ENCODE data around the gene GNB1L. TPM values are rescaled to one million over a fixed set of nuclear protein-coding genes. Genes with fewer than 3 reads are reported as not detected.

The GNB1L gene
- total RNA-seq, 1 donor from 2014 or later, result 9.9 TPM

- TF ChIP-seq CTCF (IDR thresholded peaks at IDR 0.05; ENCODE audit: unreplicated experiment), result no peak
- H3K4me1 Mint-ChIP-seq, result peaks cover 2% of the 10 kb centered on the region
- no peaks in the 10 kb centered on the region for H3K9me3 Mint-ChIP-seq
- peaks cover 10% of the 10 kb centered on the region for H3K27me3 Mint-ChIP-seq (ENCODE audit: low read depth)
- no peak overlapping the region for H3K4me3 Mint-ChIP-seq
- H3K27ac Mint-ChIP-seq, result no peak overlapping the region
- no peak for DNase-seq (ENCODE audit: low spot score in 2 of 2, unreplicated experiment in 2 of 2)
- no peaks in the 10 kb centered on the region for H3K36me3 Mint-ChIP-seq
Observed at GRCh38 chr22:19738664-19739447, 115.8 kb downstream of the GNB1L start.

- Mint-ChIP-seq H3K27me3 (ENCODE audit: low read depth) (peaks cover 16% of the 10 kb centered on the region), H3K36me3 (no peaks in the 10 kb centered on the region), H3K4me1 (peaks cover 2% of the 10 kb centered on the region), H3K4me3 (no peak overlapping the region), H3K27ac (no peak overlapping the region), H3K9me3 (no peaks in the 10 kb centered on the region)
- no peak for DNase-seq (ENCODE audit: low spot score in 2 of 2, unreplicated experiment in 2 of 2)
- no peak for TF ChIP-seq CTCF (IDR thresholded peaks at IDR 0.05; ENCODE audit: unreplicated experiment)
Observed at GRCh38 chr22:19737846-19738663, 116.6 kb downstream of the GNB1L start.

- no peak for DNase-seq (ENCODE audit: low spot score in 2 of 2, unreplicated experiment in 2 of 2)
- Mint-ChIP-seq H3K9me3 (no peaks in the 10 kb centered on the region), H3K4me1 (peaks cover 2% of the 10 kb centered on the region), H3K36me3 (no peaks in the 10 kb centered on the region), H3K27ac (no peak overlapping the region), H3K27me3 (ENCODE audit: low read depth) (peaks cover 18% of the 10 kb centered on the region), H3K4me3 (no peak overlapping the region)
- TF ChIP-seq CTCF (IDR thresholded peaks at IDR 0.05; ENCODE audit: unreplicated experiment), result no peak
Observed at GRCh38 chr22:19735665-19736510, 118.8 kb downstream of the GNB1L start.

- DNase-seq (ENCODE audit: low spot score in 2 of 2, unreplicated experiment in 2 of 2), result no peak
- H3K36me3 Mint-ChIP-seq, result no peaks in the 10 kb centered on the region
- H3K27ac Mint-ChIP-seq, result no peak overlapping the region
- no peaks in the 10 kb centered on the region for H3K9me3 Mint-ChIP-seq
- no peak overlapping the region for H3K4me3 Mint-ChIP-seq
- H3K4me1 Mint-ChIP-seq, result peaks cover 4% of the 10 kb centered on the region
- no peak for TF ChIP-seq CTCF (IDR thresholded peaks at IDR 0.05; ENCODE audit: unreplicated experiment)
- H3K27me3 Mint-ChIP-seq (ENCODE audit: low read depth), result peaks cover 24% of the 10 kb centered on the region
Observed at GRCh38 chr22:19734837-19735382, 119.8 kb downstream of the GNB1L start.

GRCh38 chr22:19734163-19734562 lies 120.5 kb downstream of the GNB1L start:
- no peaks in the 10 kb centered on the region for H3K36me3 Mint-ChIP-seq
- H3K27me3 Mint-ChIP-seq (ENCODE audit: low read depth), result peaks cover 30% of the 10 kb centered on the region
- H3K4me3 Mint-ChIP-seq, result no peak overlapping the region
- no peak for DNase-seq (ENCODE audit: low spot score in 2 of 2, unreplicated experiment in 2 of 2)
- H3K4me1 Mint-ChIP-seq, result peaks cover 4% of the 10 kb centered on the region
- H3K9me3 Mint-ChIP-seq, result no peaks in the 10 kb centered on the region
- H3K27ac Mint-ChIP-seq, result no peak overlapping the region
- TF ChIP-seq CTCF (IDR thresholded peaks at IDR 0.05; ENCODE audit: unreplicated experiment), result no peak

All from mesothelial cell of epicardium (in vitro differentiated cells).